B cell (primary cell): Measurements from ENCODE around the gene LDLRAD3. TPM values are rescaled to one million over a fixed set of nuclear protein-coding genes. Genes with fewer than 3 reads are reported as not detected.

Experiments
- ATAC-seq: fragments of 200-7000 bp; cut with Tn5 transposase; one replicate; pipeline ENCODE4 v1.10.0; 2021; ENCODE audit warnings: low read depth, mild to moderate bottlenecking, moderate number of reproducible peaks, moderate library complexity
- CTCF ChIA-PET: fragments of 350-600 bp; sonication (Branson Sonifier 250); formaldehyde crosslinking; loops from one replicate; lab custom pipeline; 2021; ENCODE audit warnings: antibody characterized with exemption, inconsistent platforms; lab: Charles Lee
- POLR2A ChIA-PET: fragments of 350-600 bp; sonication (Branson Sonifier 250); formaldehyde crosslinking; loops from one replicate; lab custom pipeline; 2021; ENCODE audit warnings: antibody characterized with exemption; lab: Charles Lee
- DNase-seq: peaks from one replicate; pipeline ENCODE4 v3.0.0; 2013
- H2AFZ ChIP-seq: 2 replicates; pipeline ENCODE4 v1.6.1; 2012; ENCODE audit warnings: mild to moderate bottlenecking, low read depth, low read length; ENCODE audit not compliant: insufficient read depth, poor library complexity, severe bottlenecking
- H3K27ac ChIP-seq, 2 donors: 1 replicate in 1 of 2; 2 replicates in 1 of 2; pipeline ENCODE4 v1.5.1; 2012 to 2013; ENCODE audit warnings: low read length in 2 of 2, mild to moderate bottlenecking in 2 of 2, moderate library complexity in 1 of 2
- H3K27me3 ChIP-seq, 4 experiments: fragments of 200-600 bp in 1 of 4; sonication (generic) in 1 of 4; replicated peaks in 1 of 4; 1 replicate in 2 of 4; 2 replicates in 2 of 4; pipeline versions ENCODE4 v1.6.1 to v1.7.0; 2013 to 2016; ENCODE audit warnings: low read length in 3 of 4, mild to moderate bottlenecking in 2 of 4, mixed read lengths in 1 of 4, moderate library complexity in 1 of 4; ENCODE audit not compliant: insufficient read depth in 4 of 4, control insufficient read depth in 3 of 4; ENCODE audit errors: control extremely low read depth in 1 of 4
- H3K36me3 ChIP-seq, 2 experiments: replicated peaks in 1 of 2; 1 replicate in 1 of 2; 2 replicates in 1 of 2; pipeline versions ENCODE4 v1.6.1 to v1.7.1; 2013; ENCODE audit warnings: low read length in 1 of 2; ENCODE audit not compliant: insufficient read depth in 2 of 2, control insufficient read depth in 1 of 2; ENCODE audit errors: control extremely low read depth in 1 of 2, extremely low read depth in 1 of 2
- H3K4me1 ChIP-seq, 2 donors: fragments of 200-600 bp in 1 of 2; sonication (generic) in 1 of 2; 1 replicate in 1 of 2; 2 replicates in 1 of 2; pipeline versions ENCODE4 v1.5.1 to v1.6.1; 2013 to 2017; ENCODE audit warnings: low read length in 2 of 2; ENCODE audit not compliant: control insufficient read depth in 2 of 2, insufficient read depth in 2 of 2
- H3K4me2 ChIP-seq: replicated peaks from 2 replicates; pipeline ENCODE3; 2012; ENCODE audit warnings: mild to moderate bottlenecking, low read depth, low read length; ENCODE audit not compliant: poor library complexity, severe bottlenecking
- H3K4me3 ChIP-seq, 5 experiments: fragments of 200-600 bp in 1 of 5; sonication (generic) in 1 of 5; 1 replicate in 3 of 5; 2 replicates in 2 of 5; pipeline versions ENCODE4 v1.5.1 to v1.7.0; 2011 to 2016; ENCODE audit warnings: low read length in 4 of 5, mild to moderate bottlenecking in 4 of 5, low read depth in 2 of 5, control low read depth in 1 of 5, moderate library complexity in 1 of 5; ENCODE audit not compliant: insufficient read depth in 1 of 5; ENCODE audit errors: control extremely low read depth in 1 of 5, extremely low read depth in 1 of 5
- H3K79me2 ChIP-seq: fragments of 200-600 bp; sonication (generic); one replicate; pipeline ENCODE4 v1.6.0; 2016; ENCODE audit warnings: low read length; ENCODE audit not compliant: control insufficient read depth, insufficient read depth
- H3K9ac ChIP-seq: fragments of 200-600 bp; sonication (generic); 2 replicates; pipeline ENCODE4 v1.6.1; 2017; ENCODE audit warnings: mild to moderate bottlenecking, low read length, moderate library complexity
- H3K9me3 ChIP-seq, 3 donors: one replicate each; pipeline versions ENCODE4 v1.6.1 to v1.7.1; 2013; ENCODE audit warnings: low read length in 2 of 3; ENCODE audit not compliant: control insufficient read depth in 2 of 3, insufficient read depth in 1 of 3; ENCODE audit errors: control extremely low read depth in 1 of 3
- H4K20me1 ChIP-seq: 2 replicates; pipeline ENCODE4 v1.6.0; 2012; ENCODE audit warnings: mild to moderate bottlenecking, low read length; ENCODE audit not compliant: insufficient read depth, control insufficient read depth, poor library complexity, severe bottlenecking
- H3K27ac Mint-ChIP-seq: one replicate; pipeline ENCODE4 v1.8.0; 2021; ENCODE audit warnings: mixed read lengths
- H3K27me3 Mint-ChIP-seq: one replicate; pipeline ENCODE4 v1.8.0; 2021; ENCODE audit warnings: mixed read lengths
- H3K4me1 Mint-ChIP-seq: one replicate; pipeline ENCODE4 v1.8.0; 2021; ENCODE audit warnings: mixed read lengths
- H3K4me3 Mint-ChIP-seq: one replicate; pipeline ENCODE4 v1.8.0; 2021; ENCODE audit warnings: mixed read lengths
- H3K9me3 Mint-ChIP-seq: one replicate; pipeline ENCODE4 v1.8.0; 2022; ENCODE audit warnings: mixed read lengths; ENCODE audit not compliant: insufficient read depth
- EZH2 ChIP-seq: IDR thresholded peaks from 2 replicates; pipeline ENCODE4 v1.6.1; 2012; ENCODE audit warnings: borderline replicate concordance, low read depth, mild to moderate bottlenecking, moderate library complexity, low read length; ENCODE audit not compliant: insufficient read depth, poor library complexity, severe bottlenecking
- WGBS: methylation state at CpG from one replicate; pipeline ENCODE4 v1.1.5; 2013; ENCODE audit warnings: missing lambda C conversion rate; ENCODE audit not compliant: insufficient coverage; 5-methylcytosine and 5-hydroxymethylcytosine counted together
- intact Hi-C: fragments of 100-400 bp; cut with micrococcal nuclease; formaldehyde crosslinking; loops from one replicate; pipeline ENCODE4 v1.10.0; 2022
- polyA plus RNA-seq: library from polyadenylated mRNA; depleted of rRNA; stranded (reverse); fragments of >200 nt; gene quantifications from 2 replicates; pipeline ENCODE4 v1.2.3, GENCODE V29; 2012
- total RNA-seq, 2 donors: library from RNA; stranded (reverse); fragments of 120-200 nt in 1 of 2; gene quantifications; 1 replicate in 1 of 2; 2 replicates in 1 of 2; pipeline versions ENCODE4 v1.2.3 to v1.2.4, GENCODE V29; 2013 to 2022
- TF ChIP-seq, protein P1 (sequence below): fragments of 200-600 bp; IDR thresholded peaks from one replicate; pipeline ENCODE4 v1.8.0; 2022; ENCODE audit warnings: antibody characterized with exemption, mild to moderate bottlenecking

Gene LDLRAD3
- total and polyA plus RNA-seq, 2 donors (not counting 1 experiment from before 2014, with no cell fraction given) = 0.01 TPM; not detected in 1

DNA sequence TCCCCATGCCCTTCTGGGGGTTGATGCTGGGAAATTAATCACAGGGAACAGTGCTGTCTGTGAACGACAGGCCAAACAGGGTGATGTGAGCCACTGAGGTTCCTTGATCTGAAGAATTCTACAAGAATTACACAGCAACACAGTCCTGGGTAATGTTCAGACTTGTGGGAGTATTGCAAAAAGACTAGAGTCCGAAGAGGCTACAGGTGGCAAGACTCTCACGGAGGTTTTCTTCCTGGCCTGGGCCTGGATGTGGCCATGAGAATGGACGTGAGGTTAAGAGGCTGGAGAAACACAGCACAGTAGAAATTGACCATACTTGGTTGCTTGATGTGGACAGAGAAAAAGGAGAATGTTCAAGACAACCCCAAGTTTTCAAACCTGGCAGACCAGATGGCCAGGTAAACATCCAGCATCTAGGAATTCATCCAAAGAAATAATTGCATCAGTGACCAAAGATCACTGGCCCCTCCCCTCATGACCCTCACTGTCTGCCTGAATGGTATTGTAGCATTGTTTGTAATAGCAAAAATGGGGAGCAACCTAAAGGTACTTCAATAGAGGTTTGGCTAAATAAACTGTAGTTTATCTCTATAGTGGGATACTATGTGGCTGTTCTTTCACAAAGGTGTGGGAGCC lies 274.5 kb downstream of the LDLRAD3 start:
- ChIA-PET CTCF (no interaction called here), POLR2A (no interaction called here)
- 87% methylated on average over 4 of the region's 4 CpGs for WGBS
- H3K27ac Mint-ChIP-seq = no peak overlapping the region
- H3K9ac ChIP-seq = no peak overlapping the region
- ATAC-seq (no peak), DNase-seq (no peak)
- H3K4me1 Mint-ChIP-seq = no peaks in the 10 kb centered on the region
- H3K4me1 ChIP-seq = no peaks in the 10 kb centered on the region
- TF ChIP-seq, protein P1, sequence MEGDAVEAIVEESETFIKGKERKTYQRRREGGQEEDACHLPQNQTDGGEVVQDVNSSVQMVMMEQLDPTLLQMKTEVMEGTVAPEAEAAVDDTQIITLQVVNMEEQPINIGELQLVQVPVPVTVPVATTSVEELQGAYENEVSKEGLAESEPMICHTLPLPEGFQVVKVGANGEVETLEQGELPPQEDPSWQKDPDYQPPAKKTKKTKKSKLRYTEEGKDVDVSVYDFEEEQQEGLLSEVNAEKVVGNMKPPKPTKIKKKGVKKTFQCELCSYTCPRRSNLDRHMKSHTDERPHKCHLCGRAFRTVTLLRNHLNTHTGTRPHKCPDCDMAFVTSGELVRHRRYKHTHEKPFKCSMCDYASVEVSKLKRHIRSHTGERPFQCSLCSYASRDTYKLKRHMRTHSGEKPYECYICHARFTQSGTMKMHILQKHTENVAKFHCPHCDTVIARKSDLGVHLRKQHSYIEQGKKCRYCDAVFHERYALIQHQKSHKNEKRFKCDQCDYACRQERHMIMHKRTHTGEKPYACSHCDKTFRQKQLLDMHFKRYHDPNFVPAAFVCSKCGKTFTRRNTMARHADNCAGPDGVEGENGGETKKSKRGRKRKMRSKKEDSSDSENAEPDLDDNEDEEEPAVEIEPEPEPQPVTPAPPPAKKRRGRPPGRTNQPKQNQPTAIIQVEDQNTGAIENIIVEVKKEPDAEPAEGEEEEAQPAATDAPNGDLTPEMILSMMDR = no peak
- TF ChIP-seq EZH2 = no peak
- no peak overlapping the region for H3K4me2 ChIP-seq
- H3K4me3 Mint-ChIP-seq = no peak overlapping the region
- no peak overlapping the region for H2AFZ ChIP-seq
- peaks cover 7% of the 10 kb centered on the region for H3K9me3 Mint-ChIP-seq
- peaks cover 0 to 8% (median 1%) of the 10 kb centered on the region in 3 donors for H3K9me3 ChIP-seq
- peaks cover 12% of the 10 kb centered on the region for H3K27me3 Mint-ChIP-seq
- no peaks in the 10 kb centered on the region for H3K79me2 ChIP-seq
- no peaks in the 10 kb centered on the region for H3K36me3 ChIP-seq
- H3K27ac ChIP-seq = no peak overlapping the region
- no peak overlapping the region for H3K4me3 ChIP-seq
- H3K27me3 ChIP-seq = no peaks in the 10 kb centered on the region
- intact Hi-C loops = no loop called here
- no peaks in the 10 kb centered on the region for H4K20me1 ChIP-seq

DNA sequence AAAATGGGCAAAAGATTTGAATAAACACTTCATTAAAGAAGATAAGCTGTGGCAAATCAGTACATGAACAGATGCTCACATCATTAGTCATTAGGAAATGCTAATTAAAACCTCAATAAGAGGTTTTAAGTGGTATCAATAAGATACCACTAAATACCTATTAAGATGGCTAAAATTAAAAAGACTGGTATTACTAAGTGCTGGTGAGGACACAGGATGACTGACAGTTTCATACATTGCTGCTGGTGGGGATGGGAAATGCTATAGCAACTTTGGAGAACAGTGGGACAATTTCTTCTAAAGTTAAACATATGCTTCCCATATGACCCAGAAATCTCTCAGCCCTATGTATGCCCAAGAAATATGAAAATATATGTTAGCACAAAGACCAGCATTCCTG lies 276.1 kb downstream of the LDLRAD3 start:
- Mint-ChIP-seq H3K27me3 (peaks cover 3% of the 10 kb centered on the region), H3K4me1 (no peaks in the 10 kb centered on the region), H3K4me3 (no peak overlapping the region), H3K9me3 (peaks cover 7% of the 10 kb centered on the region), H3K27ac (no peak overlapping the region)
- Histone ChIP-seq H4K20me1 (no peaks in the 10 kb centered on the region), H3K27me3 (peaks cover 0 to under 1% (median 0%) of the 10 kb centered on the region in 4 experiments), H3K4me1 (no peaks in the 10 kb centered on the region), H2AFZ (no peak overlapping the region), H3K27ac (no peak overlapping the region), H3K4me3 (no peak overlapping the region), H3K36me3 (no peaks in the 10 kb centered on the region), H3K9ac (no peak overlapping the region), H3K4me2 (no peak overlapping the region), H3K9me3 (peaks cover 0 to 8% (median 1%) of the 10 kb centered on the region in 3 donors), H3K79me2 (no peaks in the 10 kb centered on the region)
- TF ChIP-seq, protein P1 = no peak
- no peak for TF ChIP-seq EZH2
- ATAC-seq (no peak), DNase-seq (no peak)
- ChIA-PET POLR2A (no interaction called here), CTCF (no interaction called here)
- intact Hi-C loops = no loop called here
